Gastroesophageal sphincter (tissue), 4 donors: ENCODE results near the gene PFKM. TPM values are rescaled to one million over a fixed set of nuclear protein-coding genes. Genes with fewer than 3 reads are reported as not detected.

Experiments
- ATAC-seq: fragments of 150-250 bp; one replicate; pipeline ENCODE4 v1.9.1; 2016; ENCODE audit warnings: mild to moderate bottlenecking, moderate library complexity
- H3K27ac ChIP-seq, 4 donors: fragments of 200-600 bp; sonication (generic) in 3 of 4; 1 replicate in 3 of 4; 2 replicates in 1 of 4; pipeline ENCODE4 v1.5.1; 2016 to 2019
- H3K27me3 ChIP-seq: fragments of 200-600 bp; sonication (generic); one replicate; pipeline ENCODE4 v1.5.1; 2019
- H3K36me3 ChIP-seq, 2 donors: fragments of 200-600 bp; sonication (generic); one replicate each; pipeline ENCODE4 v1.5.1; 2019; ENCODE audit warnings: control low read depth in 1 of 2
- H3K4me1 ChIP-seq, 3 donors: fragments of 200-600 bp; sonication (generic); 1 replicate in 2 of 3; 2 replicates in 1 of 3; pipeline ENCODE4 v1.5.1; 2016 to 2019; ENCODE audit warnings: control low read depth in 2 of 3
- H3K4me3 ChIP-seq, 2 donors: fragments of 200-600 bp; sonication (generic); one replicate each; pipeline ENCODE4 v1.5.1; 2019; ENCODE audit warnings: mild to moderate bottlenecking in 1 of 2, moderate library complexity in 1 of 2
- H3K9me3 ChIP-seq, 3 donors: fragments of 200-600 bp; sonication (generic); one replicate each; pipeline ENCODE4 v1.5.1; 2017 to 2019; ENCODE audit warnings: control low read depth in 2 of 3
- EP300 ChIP-seq: sonication (generic); formaldehyde crosslinking; IDR thresholded peaks from one replicate; pipeline ENCODE4 v1.6.1; 2017; ENCODE audit warnings: antibody characterized with exemption, mild to moderate bottlenecking
- POLR2A ChIP-seq, 2 donors: fragments of 450-650 bp; IDR thresholded peaks; one replicate each; pipeline ENCODE4 v1.6.1; 2017; ENCODE audit warnings: antibody characterized with exemption in 2 of 2, mild to moderate bottlenecking in 2 of 2, moderate library complexity in 1 of 2
- POLR2AphosphoS5 ChIP-seq: sonication (generic); formaldehyde crosslinking; IDR thresholded peaks from one replicate; pipeline ENCODE4 v1.6.1; 2017; ENCODE audit warnings: antibody characterized with exemption
- WGBS, 2 donors: methylation state at CpG; one replicate each; pipeline ENCODE4 v1.1.5; 2018; ENCODE audit warnings: low coverage in 1 of 2; 5-methylcytosine and 5-hydroxymethylcytosine counted together
- total RNA-seq, 4 donors: library from RNA; depleted of rRNA; stranded (reverse); fragments of >200 nt; gene quantifications; one replicate each; pipeline ENCODE4 v1.1.0, GENCODE V29; 2016
- TF ChIP-seq, protein P1 (sequence below), 4 experiments: fragments of 200-600 bp in 2 of 4; fragments of 450-650 bp in 2 of 4; sonication (generic) in 1 of 4; IDR thresholded peaks; one replicate each; pipeline ENCODE4 v1.5.1; 2017 to 2019; ENCODE audit warnings: antibody characterized with exemption in 4 of 4, mild to moderate bottlenecking in 2 of 4, moderate library complexity in 2 of 4

The PFKM gene
- total RNA-seq, 4 donors from 2014 or later: 64.5 to 105 (median 71.0) TPM

DNA sequence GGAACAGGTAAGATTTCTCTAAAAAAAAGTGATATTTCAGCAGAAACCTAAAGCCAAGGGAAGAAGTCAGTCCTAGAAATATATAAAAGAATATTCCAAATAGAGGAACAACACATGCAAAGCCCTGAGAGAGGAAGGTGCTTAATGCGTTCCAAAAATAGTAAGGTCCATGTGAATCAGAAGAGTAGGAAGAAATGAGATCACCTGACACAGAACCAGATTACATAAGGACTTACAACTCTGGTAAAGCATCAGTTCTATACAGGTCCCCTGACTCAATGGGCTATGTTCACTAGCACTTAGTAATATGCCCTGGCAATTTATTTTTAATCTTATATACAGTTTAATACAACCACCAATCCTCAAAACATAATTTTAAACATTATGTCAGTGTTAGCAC is 43.3 kb upstream of the PFKM start:
- Histone ChIP-seq H3K27me3 (no peaks in the 10 kb centered on the region), H3K36me3 (peaks cover 7 to 78% of the 10 kb centered on the region in 2 donors), H3K27ac (no peak overlapping the region), H3K4me3 (no peak overlapping the region), H3K4me1 (no peaks in the 10 kb centered on the region), H3K9me3 (no peaks in the 10 kb centered on the region)
- no peak for ATAC-seq
- no peak for TF ChIP-seq POLR2A (IDR thresholded peaks at IDR 0.05)
- no peak for TF ChIP-seq POLR2AphosphoS5
- TF ChIP-seq, protein P1, sequence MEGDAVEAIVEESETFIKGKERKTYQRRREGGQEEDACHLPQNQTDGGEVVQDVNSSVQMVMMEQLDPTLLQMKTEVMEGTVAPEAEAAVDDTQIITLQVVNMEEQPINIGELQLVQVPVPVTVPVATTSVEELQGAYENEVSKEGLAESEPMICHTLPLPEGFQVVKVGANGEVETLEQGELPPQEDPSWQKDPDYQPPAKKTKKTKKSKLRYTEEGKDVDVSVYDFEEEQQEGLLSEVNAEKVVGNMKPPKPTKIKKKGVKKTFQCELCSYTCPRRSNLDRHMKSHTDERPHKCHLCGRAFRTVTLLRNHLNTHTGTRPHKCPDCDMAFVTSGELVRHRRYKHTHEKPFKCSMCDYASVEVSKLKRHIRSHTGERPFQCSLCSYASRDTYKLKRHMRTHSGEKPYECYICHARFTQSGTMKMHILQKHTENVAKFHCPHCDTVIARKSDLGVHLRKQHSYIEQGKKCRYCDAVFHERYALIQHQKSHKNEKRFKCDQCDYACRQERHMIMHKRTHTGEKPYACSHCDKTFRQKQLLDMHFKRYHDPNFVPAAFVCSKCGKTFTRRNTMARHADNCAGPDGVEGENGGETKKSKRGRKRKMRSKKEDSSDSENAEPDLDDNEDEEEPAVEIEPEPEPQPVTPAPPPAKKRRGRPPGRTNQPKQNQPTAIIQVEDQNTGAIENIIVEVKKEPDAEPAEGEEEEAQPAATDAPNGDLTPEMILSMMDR (IDR thresholded peaks at IDR 0.05): no peak
- no peak for TF ChIP-seq EP300
- 30 to 40% methylated on average over 1 of the region's 1 CpG for WGBS, 2 donors

DNA sequence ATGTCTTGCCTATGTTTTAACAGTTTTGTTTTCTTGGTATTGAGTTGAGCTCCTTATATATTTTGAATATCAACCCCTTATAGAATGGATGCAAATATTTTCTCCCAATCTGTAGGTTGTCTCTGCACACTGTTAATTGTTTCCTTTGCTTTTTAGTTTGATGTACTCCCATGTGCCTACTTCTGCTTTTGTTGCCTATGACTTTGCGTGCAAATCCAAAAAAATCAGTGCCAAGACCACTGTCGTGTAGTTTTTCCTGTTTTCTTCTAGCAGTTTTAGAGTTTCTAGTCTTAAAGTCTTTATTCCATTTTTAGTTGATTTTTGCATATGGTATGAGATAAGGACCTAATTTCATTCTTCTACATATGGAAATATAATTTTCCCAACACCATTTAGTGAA is 42.1 kb upstream of the PFKM start:
- 92 to 100% methylated on average over 1 to 2 of the region's 2 CpGs for WGBS, 2 donors
- no peak overlapping the region for H3K27ac ChIP-seq
- TF ChIP-seq EP300 (no peak), POLR2AphosphoS5 (no peak), POLR2A (IDR thresholded peaks at IDR 0.05) (no peak)
- TF ChIP-seq, protein P1 (IDR thresholded peaks at IDR 0.05): no peak
- no peaks in the 10 kb centered on the region for H3K4me1 ChIP-seq
- peaks cover 7 to 78% of the 10 kb centered on the region in 2 donors for H3K36me3 ChIP-seq
- no peak for ATAC-seq
- no peaks in the 10 kb centered on the region for H3K9me3 ChIP-seq
- no peak overlapping the region for H3K4me3 ChIP-seq
- H3K27me3 ChIP-seq: no peaks in the 10 kb centered on the region

DNA sequence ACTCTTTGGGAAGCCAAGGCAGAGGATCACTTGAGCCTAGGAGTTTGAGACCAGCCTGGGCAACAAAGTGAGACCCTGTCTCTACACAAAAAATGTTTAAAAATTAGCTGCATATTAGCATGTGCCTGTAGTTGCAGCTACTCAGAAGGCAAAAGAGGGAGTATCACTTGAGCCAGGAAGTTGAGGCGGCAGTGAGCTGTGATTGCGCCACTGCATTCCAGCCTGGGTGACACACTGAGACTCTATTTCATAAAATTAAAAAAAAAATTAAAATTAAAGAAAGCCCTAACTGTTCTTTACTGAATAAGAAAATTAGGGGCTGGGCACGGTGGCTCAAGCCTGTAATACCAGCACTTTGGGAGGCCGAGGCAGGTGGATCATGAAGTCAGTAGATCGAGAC is 40.3 kb upstream of the PFKM start:
- WGBS, 2 donors: 95 to 100% methylated on average over 4 to 5 of the region's 5 CpGs
- no peak for ATAC-seq
- H3K4me1 ChIP-seq: no peaks in the 10 kb centered on the region
- peaks cover 0 to 77% of the 10 kb centered on the region in 2 donors for H3K36me3 ChIP-seq
- no peaks in the 10 kb centered on the region for H3K9me3 ChIP-seq
- H3K27me3 ChIP-seq: no peaks in the 10 kb centered on the region
- no peak overlapping the region for H3K4me3 ChIP-seq
- H3K27ac ChIP-seq: no peak overlapping the region
- no peak for TF ChIP-seq EP300
- no peak for TF ChIP-seq POLR2AphosphoS5
- TF ChIP-seq POLR2A (IDR thresholded peaks at IDR 0.05): no peak
- TF ChIP-seq, protein P1 (IDR thresholded peaks at IDR 0.05): no peak

DNA sequence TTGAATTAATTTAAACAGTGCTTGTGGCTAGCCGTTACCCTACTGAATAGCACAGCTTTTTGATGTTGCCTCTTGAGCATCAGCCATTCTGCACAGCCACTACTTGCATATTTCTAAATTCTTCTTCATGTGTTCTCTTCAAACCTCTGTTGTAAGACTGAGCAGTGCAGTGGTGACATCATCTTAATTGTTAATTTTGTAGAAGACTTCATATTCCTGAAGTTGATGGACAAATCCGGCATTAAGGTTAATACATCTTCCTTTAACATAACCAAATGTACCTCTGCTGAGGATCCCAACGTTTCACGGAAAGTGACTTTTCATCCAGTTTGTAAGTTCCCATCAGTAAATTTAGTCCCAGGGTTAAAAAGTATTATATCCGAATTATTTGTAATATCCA is 38.9 kb upstream of the PFKM start:
- Histone ChIP-seq H3K4me1 (no peaks in the 10 kb centered on the region), H3K4me3 (no peak overlapping the region), H3K27me3 (no peaks in the 10 kb centered on the region), H3K9me3 (no peaks in the 10 kb centered on the region), H3K27ac (no peak overlapping the region), H3K36me3 (peaks cover 0 to 73% of the 10 kb centered on the region in 2 donors)
- WGBS, 2 donors: 80 to 83% methylated on average over 5 of the region's 5 CpGs
- no peak for ATAC-seq
- TF ChIP-seq POLR2A (IDR thresholded peaks at IDR 0.05) (no peak), POLR2AphosphoS5 (no peak), EP300 (no peak)
- TF ChIP-seq, protein P1 (IDR thresholded peaks at IDR 0.05): no peak

DNA sequence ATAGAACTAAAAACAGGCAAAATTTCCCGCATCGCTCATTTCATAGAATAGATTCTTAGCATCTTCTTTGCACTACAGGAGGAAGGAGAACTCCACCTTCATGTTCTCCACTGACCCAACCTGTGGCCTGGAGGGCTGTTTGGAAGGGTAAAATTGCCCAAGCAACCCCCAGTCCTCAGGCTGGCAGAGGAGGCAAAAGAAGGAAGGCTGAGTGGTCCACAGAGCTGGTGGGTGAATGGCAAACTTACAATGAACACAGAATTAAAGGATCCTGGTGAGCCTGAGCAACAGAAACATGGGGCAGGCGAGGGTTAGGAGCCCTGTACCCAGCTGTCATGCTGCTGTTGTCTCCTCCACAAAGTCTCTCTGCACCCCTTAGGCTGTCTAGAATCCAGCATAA is 38.3 kb upstream of the PFKM start:
- H3K27me3 ChIP-seq: no peaks in the 10 kb centered on the region
- TF ChIP-seq POLR2AphosphoS5: no peak
- no peak for TF ChIP-seq EP300
- no peak for TF ChIP-seq POLR2A (IDR thresholded peaks at IDR 0.05)
- 93 to 100% methylated on average over 2 to 3 of the region's 3 CpGs for WGBS, 2 donors
- no peaks in the 10 kb centered on the region for H3K9me3 ChIP-seq
- ATAC-seq: no peak
- H3K27ac ChIP-seq: no peak overlapping the region
- no peak overlapping the region for H3K4me3 ChIP-seq
- no peaks in the 10 kb centered on the region for H3K4me1 ChIP-seq
- H3K36me3 ChIP-seq: peaks cover 0 to 78% of the 10 kb centered on the region in 2 donors
